ENCODE measurements around the gene GARIN1A.
A peak's percentile ranks its signal among the peaks of the same experiment; 100 is the strongest.
"Not testable (repeated sequence)": the region's sequence is repeated elsewhere in the genome, so short reads cannot be mapped to it uniquely, and the experiment has no call there.

Gene GARIN1A

DNA sequence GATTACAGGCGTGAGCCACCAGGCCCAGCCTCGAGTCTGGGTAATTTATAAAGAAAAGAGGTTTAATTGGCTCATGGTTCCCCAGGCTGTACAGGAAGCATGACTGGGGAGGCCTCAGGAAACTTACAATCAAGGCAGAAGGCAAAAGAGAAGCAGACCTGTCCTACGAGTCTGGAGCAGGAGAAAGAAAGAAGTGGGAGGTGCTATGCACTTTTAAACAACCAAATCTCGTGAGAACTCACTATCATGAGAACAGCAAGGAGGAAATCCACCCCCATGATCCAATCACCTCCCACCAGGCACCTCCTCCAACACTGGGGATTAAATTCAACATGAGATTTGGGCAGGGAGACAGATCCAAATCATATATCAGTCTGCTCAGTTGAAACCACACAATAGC is 11.6 kb downstream of the GARIN1A start:
- not testable (repeated sequence) for DNase-seq

DNA sequence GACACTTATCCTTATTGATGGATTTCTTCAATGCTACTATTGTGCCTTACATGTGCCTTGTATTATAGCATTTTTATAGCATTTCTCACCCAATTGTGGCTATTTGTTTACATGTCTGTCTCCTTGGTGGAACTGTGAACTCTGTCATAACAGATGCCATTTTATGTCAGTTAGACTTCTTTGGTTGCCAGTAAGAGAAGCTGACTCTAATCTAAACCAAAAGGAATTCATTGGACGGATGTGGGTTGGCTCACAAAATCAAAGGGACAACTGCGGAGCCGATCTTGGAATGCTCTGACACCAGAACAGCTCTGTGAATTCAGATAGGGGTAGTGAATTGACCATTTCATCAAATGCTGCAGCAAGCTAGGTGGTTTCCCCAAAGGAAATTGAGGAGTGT is 15.0 kb downstream of the GARIN1A start:
- DNase-seq: no peak

DNA sequence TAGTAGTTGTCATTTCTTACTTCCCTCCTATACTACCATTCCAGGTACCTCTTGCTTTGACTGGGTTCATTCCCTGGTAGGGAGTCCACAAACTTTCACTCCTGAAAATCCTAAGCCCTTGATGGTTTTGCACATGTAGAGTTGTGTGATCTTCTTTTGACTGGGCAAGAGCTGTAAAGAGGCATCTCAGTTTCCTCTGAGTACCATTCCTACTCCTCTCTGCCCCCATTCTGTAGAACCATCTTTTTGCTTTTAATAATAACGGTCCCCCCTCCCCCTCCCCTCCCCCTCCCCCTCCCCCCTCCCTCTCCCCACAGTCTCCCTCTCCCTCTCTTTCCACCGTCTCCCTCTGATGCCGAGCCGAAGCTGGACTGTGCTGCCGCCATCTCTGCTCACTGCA is 16.4 kb downstream of the GARIN1A start:
- DNase-seq: no peak

GRCh38 chr7:128689161-128689935 is 17.3 kb downstream of the GARIN1A start:
- DNase-seq: not testable (repeated sequence)

GRCh38 chr7:128691227-128691626 is 19.1 kb downstream of the GARIN1A start:
- no peak for DNase-seq

DNA sequence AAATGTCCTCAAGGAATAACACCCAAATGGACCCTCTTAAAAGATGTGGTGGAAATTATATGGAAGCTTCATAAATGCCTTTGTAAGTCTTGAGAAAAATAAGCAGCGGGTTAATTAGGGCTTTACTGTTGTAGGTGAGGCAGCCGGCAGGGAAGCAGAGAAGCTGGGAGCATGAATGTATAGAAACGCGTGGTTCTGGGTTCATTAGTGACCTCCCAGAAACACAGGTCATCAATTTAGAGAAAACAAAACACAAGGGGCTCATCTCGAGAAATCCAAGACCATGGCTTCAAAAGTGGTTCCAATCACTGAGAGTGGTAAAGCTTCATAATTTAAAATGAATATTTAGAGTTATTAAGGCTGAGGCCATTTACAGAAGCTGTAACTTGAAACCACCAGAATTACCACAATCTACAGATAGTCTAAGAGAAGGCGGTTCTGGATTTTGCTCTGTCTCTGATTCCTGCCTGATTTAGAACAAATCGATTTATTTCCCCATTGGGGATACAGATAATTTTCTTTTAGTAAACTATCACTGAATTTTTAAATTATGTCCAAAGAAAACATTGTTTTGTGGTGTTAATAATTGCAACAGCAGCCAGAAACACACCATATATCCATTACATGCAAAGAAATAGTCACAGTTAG is 20.7 kb downstream of the GARIN1A start:
- no peak for DNase-seq

GRCh38 chr7:128693373-128694015 is 21.4 kb downstream of the GARIN1A start:
- DNase-seq: no peak

GRCh38 chr7:128694738-128695137 is 22.6 kb downstream of the GARIN1A start:
- no peak for DNase-seq

- DNase-seq: peak; percentile 79
Measured at GRCh38 chr7:128697302-128697905, 25.3 kb downstream of the GARIN1A start.

DNA sequence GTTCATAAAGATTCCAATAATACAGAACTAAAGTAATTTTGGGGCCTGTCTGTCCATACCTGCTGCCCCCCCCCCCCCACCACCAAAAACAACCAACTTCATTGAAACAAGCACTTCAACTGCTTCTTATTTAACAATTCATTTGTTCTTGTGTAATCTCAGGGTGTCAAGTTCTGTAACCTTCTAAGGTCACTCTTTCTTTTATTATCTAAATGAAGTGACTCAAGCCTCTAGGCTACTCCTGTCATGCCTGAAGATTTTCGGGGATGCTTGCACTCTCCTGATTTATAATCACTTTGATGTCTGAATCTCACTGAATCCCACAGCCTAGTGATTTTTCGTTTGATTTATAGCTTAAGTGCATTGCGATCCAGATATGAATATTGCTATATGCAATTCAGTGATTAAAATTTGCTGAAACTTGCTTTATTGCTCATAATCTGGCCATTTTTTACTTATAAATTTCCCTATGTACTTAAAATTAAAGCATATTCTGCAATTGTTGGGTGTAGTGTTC is 27.2 kb downstream of the GARIN1A start:
- no peak for DNase-seq

DNA sequence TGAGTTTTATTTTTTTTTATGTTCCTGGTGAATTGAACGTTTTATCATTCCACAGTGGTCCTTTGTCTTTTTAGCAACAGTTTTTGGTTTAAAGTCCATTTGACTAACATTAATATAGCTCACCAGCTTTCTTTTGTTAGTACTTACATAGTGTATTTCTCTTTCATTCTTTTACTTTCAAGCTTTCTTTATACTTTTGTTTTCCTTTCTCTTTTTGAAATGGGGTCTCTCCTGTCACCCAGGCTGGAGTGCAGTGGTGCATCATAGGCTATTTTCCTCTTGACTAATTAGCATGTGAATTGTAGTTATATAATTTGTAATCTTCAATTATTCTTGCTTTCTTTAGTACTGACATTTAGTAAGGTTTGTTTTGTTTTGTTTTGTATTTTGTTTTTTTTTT is 27.8 kb downstream of the GARIN1A start:
- DNase-seq: no peak

GRCh38 chr7:128701062-128701785 is 29.1 kb downstream of the GARIN1A start:
- no peak for DNase-seq

GRCh38 chr7:128703609-128704241 is 31.6 kb downstream of the GARIN1A start:
- DNase-seq: peak; percentile 82

DNA sequence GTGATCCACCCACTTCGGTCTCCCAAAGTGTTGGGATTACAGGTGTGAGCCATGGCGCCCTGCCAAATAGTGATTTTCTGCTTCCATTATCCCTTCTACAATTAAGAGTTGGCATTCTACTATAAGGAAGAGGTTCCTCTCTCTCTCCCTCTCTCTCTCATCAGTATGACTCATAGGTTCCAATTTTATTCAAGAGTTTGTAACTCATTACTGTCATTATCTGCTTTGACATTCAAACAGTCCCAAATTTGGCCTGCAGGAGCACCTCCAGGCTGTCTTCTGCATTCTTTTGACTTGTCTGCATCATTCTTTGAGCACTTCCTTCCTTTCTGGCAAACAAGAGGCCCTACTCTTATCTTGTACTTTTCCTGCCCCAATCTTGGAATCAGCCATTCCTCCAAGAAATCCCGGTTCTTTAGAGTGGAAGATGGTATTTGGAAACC is 33.8 kb downstream of the GARIN1A start:
- peak; percentile 76 for DNase-seq

GRCh38 chr7:128707752-128708151 is 35.7 kb downstream of the GARIN1A start:
- no peak for DNase-seq

- no peak for DNase-seq
Measured at GRCh38 chr7:128708235-128708634, 36.1 kb downstream of the GARIN1A start.

DNA sequence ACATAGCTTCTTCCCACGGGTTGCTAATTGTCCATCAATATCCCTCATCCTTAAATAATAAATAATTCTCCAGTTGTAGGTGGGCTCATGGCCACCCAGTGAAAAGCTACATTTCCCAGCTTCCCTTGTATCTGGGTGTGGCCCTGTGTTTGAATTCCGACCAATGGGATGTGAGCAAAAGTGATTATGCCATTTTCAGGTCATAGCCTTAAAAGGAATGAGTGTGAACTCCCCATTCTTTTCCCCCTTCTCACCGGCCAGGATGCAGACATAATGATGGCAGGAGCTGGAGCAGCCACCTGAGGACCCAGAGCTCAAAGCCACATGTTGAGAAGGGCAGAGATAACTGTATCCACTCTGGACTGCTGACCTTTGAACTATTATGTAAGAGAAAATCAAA is 36.7 kb downstream of the GARIN1A start:
- DNase-seq: no peak

DNA sequence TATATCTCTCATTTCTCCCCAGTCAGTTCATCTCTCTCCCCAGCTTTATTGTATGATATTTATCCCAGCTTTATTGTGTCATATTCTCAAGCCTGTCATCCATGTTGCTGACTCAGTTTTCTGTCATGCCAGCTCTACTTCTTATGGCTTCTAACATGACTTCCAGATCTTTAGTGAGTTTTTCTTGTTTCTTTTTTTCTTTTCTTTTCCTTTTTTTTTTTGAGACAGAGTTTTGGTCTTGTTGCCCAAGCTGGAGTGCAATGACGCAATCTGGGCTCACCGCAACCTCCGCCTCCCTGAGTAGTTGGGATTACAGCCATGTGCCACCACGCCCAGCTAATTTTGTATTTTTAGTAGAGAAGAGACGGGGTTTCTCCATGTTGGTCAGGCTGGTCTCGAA is 38.4 kb downstream of the GARIN1A start:
- no peak for DNase-seq

DNA sequence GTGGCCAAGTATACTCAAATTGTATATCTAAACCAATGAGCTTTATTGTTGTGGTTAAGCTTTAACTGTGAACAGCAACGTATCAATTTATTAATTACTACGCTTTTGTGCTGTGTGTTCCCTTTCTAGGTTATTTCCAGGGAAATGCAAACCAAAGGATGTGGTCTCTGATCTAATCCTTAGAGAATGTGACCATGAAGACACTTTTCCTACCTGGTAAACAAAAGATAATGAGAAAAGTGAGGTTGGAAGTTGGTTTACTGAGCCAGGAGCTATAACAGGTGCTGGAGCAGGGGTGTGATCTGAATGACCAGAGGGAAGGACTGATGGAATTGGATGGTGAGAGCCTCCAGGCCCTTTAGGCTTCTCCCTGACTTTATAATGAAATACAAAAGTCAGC is 41.7 kb downstream of the GARIN1A start:
- DNase-seq: no peak

DNA sequence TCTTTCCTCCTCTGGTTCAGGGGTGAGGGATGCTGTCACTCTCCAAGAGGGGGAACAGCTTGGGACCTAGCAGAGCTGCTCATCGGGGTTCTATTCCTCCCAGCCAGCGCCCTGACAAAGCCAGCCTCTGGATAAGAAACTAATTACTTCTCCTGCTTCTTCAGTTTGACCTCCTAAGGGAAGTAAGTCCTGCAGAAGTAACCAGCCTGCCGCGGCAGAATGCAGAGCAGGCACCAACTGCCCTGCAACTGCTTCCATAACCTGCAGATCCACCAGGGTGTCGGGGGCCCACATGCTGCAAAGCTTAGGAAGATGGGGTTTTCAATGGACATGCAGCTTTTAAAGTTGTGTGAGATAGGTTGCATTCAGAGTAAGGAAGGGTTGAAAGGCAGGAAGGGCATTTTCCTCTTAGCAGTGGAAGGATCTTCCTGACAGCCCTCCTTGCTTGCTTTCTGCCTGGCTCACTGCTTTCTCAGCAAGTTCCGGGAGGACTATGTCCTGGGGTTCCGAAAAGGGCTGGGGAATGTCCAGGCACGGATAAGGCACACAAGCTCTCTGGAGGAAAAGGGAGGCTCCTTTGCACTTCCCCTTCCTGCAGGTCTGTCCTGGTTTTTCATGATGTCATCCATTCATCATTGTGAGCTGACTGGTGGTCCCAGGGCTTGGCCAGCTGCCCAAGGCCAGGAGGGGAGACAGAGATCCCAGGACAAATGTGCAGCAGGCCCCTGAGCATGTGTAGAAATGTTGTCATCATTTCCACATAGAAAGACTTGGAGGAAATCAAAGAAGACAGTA is 42.8 kb downstream of the GARIN1A start:
- no peak for DNase-seq

DNA sequence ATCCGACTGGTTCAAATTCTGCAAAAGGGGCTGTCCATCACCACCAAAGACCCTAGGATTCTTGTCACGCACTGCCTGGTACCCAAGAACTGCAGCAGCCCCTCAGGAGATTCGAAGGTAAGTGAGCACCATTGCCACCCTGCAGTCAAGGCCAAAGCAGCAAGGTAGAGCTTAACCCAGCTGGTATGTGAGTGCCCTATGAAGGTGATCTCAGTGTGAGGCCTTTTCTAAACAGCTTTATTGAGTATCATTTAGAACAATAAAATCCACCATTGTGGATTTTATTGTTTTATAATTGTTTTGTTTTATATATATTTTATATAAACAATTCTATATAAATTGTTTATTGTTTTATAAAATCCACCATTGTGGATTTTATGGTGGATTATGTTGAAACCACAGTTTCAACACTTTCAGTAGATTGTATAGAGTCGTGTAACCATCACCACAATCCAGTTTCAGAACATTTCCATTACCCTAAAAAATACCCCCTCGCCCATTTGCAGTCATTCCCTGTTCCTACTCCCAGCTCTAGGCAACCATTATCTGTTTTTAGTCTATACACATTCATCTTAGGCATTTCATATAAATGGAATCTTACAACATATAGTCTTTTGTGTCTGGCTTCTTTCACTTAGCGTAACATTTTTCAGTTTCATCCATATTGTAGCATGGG is 47.0 kb downstream of the GARIN1A start:
- no peak for DNase-seq

Data from fibroblast of skin of right biceps (primary cell).